ENCODE results near the gene CRTC2.
A peak's percentile ranks its signal among the peaks of the same experiment; 100 is the strongest.
"Not testable (repeated sequence)": the region's sequence is repeated elsewhere in the genome, so short reads cannot be mapped to it uniquely, and the experiment has no call there.

Gene CRTC2, protein sequence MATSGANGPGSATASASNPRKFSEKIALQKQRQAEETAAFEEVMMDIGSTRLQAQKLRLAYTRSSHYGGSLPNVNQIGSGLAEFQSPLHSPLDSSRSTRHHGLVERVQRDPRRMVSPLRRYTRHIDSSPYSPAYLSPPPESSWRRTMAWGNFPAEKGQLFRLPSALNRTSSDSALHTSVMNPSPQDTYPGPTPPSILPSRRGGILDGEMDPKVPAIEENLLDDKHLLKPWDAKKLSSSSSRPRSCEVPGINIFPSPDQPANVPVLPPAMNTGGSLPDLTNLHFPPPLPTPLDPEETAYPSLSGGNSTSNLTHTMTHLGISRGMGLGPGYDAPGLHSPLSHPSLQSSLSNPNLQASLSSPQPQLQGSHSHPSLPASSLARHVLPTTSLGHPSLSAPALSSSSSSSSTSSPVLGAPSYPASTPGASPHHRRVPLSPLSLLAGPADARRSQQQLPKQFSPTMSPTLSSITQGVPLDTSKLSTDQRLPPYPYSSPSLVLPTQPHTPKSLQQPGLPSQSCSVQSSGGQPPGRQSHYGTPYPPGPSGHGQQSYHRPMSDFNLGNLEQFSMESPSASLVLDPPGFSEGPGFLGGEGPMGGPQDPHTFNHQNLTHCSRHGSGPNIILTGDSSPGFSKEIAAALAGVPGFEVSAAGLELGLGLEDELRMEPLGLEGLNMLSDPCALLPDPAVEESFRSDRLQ

DNA sequence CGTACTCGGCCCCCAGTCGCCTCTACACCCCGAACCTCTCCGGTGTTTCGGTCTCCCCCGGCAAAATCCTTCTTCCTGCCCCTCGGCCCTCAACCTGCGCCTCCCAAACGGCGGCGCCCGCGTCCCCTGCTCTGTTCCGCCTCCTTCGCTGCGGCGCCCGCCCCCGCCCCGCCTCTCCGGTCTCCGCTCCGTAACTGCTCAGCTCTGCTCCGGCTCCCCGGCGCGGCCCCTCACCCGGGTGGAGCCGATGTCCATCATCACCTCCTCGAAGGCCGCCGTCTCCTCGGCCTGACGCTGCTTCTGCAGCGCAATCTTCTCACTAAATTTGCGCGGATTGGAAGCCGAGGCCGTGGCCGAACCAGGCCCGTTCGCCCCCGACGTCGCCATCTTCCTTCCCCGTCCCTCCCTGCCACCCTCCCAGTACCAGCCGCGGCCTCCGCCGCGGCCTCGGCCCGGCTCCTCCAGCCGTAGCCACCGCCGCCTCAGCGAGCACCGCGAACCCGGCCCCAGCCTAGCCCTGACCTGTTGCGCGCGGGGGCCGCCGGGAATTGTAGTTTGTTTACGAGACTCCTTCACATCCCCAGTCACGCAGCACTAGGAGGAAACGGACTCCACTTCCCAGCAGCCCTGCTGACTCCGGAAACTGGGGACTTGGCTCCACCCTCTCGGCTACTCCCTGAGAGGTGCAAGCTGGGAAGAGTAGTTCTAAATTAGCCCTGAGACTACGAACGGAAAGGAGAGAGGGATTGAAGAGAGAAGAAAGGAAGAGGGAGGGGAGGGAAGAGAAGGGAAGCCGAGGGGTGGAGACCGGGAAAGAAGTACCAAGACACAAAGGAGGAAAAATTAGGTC is at the start of gene CRTC2:
TSS of gene CRTC2 (minus strand) at position 502 of the 850 bp plus-strand sequence. CDS start at position 387, 115 bp downstream.
- peak; percentile 100 for DNase-seq

DNA sequence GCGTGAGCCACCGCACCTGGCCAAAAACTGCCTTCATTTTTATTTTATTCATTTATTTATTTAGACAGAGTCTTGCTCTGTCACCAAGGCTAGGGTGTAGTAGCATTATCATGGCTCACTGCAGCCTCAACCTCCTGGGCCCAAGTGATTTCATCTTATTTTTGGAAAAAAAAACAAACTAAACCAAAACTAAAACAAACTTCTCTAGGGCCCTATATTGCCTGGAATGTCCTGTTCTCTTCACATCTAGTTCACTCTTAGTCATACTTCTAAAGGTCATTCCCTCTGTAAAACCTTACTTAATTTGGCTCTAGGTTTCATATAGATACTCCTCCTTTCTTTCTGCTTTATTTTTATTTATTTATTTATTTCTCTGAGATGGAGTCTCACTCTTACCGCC is 47.7 kb upstream of the CRTC2 start:
- DNase-seq = no peak

DNA sequence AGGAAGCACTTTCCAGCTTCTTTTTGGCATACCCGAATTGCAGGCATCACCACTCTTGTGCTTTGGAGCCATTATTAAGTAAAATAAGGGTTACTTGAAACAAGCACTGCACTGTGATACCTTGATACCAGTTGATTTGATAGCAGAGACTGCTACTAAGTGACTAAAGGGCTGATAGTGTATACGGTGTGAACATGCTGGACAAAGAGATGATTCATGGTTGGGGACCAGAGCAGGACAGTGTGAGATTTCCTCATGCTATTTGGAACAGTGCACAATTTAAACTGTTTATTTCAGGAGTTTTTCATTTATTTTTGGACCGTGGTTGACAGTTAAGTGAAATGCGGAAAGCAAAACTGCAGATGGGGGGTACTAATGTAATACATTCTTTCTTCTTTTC is 42.0 kb upstream of the CRTC2 start:
- no peak for DNase-seq

DNA sequence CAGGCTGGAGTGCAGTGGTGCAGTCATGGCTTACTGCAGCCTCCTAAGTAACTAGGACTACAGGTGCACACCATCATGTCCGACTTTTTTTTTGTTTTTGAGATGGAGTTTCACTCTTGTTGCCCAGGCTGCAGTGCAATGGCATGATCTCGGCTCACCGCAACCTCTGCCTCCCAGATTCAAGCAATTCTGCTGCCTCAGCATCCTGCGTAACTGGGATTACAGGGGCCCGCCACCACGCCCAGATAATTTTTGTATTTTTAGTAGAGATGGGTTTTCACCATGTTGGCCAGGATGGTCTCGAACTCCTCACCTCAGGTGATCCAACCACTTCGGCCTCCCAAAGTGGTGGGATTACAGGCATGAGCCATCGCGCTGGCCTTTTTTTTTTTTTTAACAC is 38.5 kb upstream of the CRTC2 start:
- not testable (repeated sequence) for DNase-seq

- DNase-seq = no peak
Observed at GRCh38 chr1:153995640-153996039, 37.2 kb upstream of the CRTC2 start.

GRCh38 chr1:153995202-153995601 is 36.8 kb upstream of the CRTC2 start:
- no peak for DNase-seq

GRCh38 chr1:153991806-153992205 is 33.4 kb upstream of the CRTC2 start:
- no peak for DNase-seq

- no peak for DNase-seq
Observed at GRCh38 chr1:153991151-153991630, 32.8 kb upstream of the CRTC2 start.

DNA sequence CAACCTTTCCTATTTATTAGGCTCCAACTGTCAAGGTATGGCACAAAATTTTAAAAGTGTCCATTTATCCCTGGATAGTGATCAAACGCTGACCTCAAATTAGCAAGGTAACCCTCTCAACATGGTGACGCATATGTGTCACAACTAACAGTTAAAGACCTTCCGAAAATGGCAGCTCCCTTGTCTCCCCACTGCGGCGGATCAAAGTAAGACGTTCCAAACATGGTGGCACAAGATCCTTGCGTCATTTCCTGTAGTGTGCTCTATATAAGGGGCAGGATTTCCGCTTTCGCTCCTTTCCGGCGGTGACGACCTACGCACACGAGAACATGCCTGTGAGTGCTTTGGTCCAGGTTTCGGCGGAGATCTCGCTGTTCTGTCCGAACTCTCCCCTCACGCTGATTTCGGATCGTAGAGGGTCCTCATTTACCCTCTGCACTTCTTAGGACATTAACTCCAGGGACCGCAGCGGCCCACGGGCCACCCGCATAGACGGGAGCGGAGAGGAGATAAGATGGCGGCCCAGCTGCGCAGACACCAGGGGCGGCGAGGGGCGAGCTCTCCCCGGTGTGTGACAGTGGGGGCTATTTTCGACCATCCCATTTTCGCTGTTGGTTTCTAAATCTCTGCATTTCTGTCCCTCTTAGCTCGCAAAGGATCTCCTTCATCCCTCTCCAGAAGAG is 32.2 kb upstream of the CRTC2 start, which contains the start of gene RPS27:
TSS of gene RPS27 (plus strand) at position 295 of the 683 bp plus-strand sequence. CDS start at position 330, 35 bp downstream.
- peak; percentile 95 for DNase-seq

GRCh38 chr1:153987621-153988020 is 29.2 kb upstream of the CRTC2 start:
- DNase-seq = no peak

DNA sequence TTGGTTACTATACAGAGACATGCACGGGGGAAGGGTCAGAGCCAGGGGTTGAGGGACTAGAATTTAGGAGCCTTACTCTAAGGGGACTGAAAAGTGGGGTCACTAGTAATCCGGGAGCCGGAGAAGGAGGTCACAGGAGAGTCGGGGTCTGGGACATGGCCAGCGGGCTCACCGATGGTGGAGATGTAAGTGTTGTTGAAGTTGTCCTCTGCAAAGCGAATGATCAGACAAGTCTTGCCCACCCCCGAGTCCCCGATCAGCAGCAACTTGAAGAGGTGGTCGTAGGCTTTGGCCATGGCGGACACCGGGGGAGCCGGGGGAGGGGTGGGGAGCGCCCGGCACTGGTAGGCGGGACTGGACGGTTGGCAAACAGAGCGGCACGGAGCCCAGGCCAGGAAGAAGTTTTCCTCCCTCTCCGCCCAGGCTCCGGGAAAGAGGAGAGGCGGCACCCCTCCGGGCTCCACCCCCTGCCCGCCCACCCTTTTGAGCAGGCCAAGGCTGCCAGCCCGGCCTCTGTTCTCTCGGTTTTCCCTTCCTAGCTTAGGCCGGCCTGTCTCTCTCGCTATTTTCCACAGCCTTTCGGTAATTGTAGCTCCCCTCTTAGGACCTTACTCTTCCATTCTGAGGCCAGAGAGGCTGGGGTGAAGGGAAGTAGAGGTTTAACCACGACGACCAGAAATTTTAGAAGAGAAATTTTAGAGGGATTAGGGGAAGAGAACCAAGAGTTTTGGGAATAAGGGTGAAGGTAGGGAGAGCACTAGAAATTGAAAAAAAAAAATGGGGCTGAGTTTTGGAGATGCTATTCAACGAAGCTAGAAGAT is 27.7 kb upstream of the CRTC2 start, which contains the start of gene RAB13:
TSS of gene RAB13 (minus strand) at position 399 of the 821 bp plus-strand sequence. CDS start at position 296, 103 bp downstream.
- no peak for DNase-seq

DNA sequence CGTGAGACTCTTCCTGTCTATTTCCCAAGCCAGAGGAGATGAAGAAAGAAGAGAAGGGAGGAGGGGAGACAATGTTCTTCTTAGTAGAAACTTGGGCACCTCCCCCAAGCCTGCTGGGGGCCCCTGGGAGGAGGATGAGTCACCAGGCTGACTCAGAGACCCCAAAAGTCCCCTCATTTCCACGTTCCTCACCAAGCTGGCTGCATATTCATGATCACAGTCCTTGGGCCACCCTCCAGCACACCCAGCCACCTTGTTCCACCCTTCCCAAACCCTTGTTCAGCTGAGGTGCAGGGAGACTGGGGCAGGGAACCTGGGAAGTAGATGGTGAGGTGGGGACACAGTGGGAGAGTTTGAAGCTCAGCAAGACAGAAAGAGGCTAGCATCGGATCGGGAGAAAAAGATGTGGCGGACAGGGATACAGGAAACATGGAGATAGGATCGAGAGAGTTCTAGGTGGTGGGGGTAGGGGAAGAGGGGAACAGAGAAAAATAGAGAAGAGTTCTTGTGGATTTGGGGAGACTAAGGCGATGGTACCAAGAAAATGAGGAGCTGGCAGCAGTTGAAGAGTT is 27.0 kb upstream of the CRTC2 start:
- DNase-seq = no peak

DNA sequence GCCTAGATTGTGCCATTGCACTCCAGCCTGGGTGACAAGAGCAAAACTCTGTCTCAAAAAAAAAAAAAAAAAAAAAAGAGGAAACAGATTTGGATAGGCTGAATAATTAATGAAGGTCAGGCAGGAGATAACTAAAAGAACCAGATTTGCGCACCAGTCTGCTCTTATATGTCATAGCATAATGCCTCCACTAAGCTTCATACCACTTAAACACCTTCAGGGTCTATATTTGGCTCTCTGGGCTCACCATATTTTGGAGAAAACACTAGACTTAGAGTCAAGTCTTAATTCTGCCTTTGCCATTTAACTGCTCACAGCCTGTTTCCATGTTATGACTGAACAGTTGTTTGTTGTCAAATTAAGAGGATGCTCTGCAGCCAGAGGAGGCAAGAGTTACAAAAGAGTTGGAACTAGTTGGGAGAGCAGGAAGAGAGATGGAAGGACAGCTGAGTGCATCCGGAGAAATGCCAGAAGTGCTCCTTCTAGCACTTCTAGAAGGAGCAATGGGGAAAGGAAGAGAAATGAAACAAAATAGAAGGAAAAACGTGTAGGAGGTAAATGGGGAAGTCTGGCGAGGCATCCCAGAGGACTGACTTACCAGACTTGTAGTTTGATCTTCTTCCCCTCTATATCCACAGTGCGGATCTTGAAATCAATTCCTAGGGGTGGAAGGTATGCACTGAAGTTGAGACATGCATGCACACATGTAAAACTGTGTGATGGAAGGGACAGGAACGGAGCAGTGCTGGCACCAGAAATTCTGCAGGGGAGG is 25.9 kb upstream of the CRTC2 start:
- DNase-seq = no peak

GRCh38 chr1:153981735-153982134 is 23.3 kb upstream of the CRTC2 start:
- not testable (repeated sequence) for DNase-seq

GRCh38 chr1:153979091-153979490 is 20.7 kb upstream of the CRTC2 start:
- DNase-seq = not testable (repeated sequence)

DNA sequence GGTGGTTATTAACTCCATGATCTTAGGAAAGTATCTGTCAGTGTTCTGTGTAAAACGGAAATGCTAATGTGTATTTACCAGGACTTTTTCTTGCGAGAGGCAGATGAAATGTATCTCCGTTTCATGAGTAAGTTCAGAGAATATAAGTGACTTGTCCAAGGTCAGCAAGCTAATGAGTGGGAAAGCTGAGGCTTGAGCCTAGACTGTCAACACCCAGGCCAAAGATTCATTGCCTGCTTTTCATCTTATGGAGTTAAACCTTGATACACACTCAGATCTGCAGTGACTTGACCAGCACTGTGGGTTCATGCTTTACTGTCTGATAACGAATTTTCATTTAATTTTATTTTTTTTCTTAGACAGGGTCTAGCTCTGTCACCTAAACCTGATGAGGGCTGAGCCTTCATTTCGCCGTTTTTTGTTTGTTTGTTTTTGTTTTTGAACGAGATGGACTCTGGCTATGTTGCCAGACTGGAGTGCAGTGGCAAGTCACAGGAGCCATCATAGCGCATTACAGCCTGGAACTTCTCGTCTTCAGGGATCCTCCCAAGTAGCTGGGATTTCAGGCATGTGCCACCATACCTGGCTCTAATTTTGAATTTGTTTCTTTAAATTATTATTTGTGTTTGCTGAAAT is 20.0 kb upstream of the CRTC2 start:
- no peak for DNase-seq

GRCh38 chr1:153977250-153978240 is 19.1 kb upstream of the CRTC2 start, which contains the start of gene JTB:
TSS of gene JTB (minus strand) at chr1:153977674. CDS start at chr1:153977252, 422 bp downstream.
- DNase-seq = peak; percentile 95

GRCh38 chr1:153976819-153977249 is 18.4 kb upstream of the CRTC2 start:
- no peak for DNase-seq
